ENCODE data around the gene ARHGAP18.

ARHGAP18 gene

DNA sequence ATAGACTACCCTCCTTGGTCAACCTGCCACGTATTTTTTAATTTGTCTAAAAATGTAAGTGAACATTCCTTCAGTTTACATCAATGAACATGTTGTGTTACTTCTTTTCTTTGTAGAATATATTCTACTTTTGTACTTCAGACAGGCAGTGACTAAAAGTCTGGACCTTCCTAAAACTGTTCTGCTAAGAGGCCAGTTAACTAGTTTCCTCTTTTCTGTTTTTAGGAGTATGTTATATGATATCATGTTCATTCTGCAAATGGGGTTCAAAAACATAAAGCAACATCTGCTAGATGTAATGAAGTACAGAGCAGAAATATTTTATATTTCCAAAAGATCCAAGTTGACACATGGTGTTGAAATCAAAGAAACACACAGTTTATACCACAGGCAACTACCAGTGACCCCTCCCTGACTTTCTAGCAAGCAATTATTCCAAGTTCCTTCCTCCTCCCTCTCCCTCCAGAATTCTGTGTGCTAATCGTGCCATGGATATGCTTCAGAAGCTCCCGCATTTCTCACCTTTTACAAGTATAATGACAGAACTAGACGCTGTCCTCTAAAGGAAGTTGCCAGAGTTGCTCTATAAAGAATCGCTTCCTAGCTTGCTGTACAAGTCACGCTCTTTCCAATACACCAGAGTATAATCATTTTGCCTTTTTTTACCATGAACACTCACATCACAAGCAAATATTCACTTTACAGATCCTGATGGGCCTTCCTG is 64.7 kb downstream of the ARHGAP18 start:
- TF ChIP-seq, protein P1, sequence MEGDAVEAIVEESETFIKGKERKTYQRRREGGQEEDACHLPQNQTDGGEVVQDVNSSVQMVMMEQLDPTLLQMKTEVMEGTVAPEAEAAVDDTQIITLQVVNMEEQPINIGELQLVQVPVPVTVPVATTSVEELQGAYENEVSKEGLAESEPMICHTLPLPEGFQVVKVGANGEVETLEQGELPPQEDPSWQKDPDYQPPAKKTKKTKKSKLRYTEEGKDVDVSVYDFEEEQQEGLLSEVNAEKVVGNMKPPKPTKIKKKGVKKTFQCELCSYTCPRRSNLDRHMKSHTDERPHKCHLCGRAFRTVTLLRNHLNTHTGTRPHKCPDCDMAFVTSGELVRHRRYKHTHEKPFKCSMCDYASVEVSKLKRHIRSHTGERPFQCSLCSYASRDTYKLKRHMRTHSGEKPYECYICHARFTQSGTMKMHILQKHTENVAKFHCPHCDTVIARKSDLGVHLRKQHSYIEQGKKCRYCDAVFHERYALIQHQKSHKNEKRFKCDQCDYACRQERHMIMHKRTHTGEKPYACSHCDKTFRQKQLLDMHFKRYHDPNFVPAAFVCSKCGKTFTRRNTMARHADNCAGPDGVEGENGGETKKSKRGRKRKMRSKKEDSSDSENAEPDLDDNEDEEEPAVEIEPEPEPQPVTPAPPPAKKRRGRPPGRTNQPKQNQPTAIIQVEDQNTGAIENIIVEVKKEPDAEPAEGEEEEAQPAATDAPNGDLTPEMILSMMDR (IDR thresholded peaks at IDR 0.05; ENCODE audit: borderline replicate concordance, insufficient read depth, low read depth, low read length) = no peak
- H3K4me3 ChIP-seq (ENCODE audit: low read depth, low read length) = no peak overlapping the region

DNA sequence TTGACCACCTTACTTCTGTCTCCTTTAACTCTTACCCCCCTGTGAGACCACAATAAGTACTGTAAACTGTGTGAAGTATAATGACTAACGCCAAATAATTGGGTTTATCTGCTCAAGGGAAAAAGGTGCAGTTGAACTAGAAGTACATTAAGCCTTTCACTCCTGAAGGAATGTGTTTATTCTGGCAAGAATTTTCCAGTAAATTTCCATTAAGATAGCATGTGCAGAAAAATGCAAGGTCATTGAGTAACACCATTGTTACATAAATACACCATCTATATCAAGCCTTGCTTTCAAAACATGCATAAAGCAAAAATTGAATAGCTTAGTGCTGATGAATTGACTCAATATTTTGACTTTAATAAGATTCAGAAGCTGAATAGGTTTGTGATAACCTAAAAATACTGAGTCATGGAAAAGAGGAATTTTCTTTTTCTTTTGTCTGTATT is 65.4 kb downstream of the ARHGAP18 start:
- TF ChIP-seq, protein P1 (IDR thresholded peaks at IDR 0.05; ENCODE audit: borderline replicate concordance, insufficient read depth, low read depth, low read length) = no peak
- H3K4me3 ChIP-seq (ENCODE audit: low read depth, low read length) = no peak overlapping the region

DNA sequence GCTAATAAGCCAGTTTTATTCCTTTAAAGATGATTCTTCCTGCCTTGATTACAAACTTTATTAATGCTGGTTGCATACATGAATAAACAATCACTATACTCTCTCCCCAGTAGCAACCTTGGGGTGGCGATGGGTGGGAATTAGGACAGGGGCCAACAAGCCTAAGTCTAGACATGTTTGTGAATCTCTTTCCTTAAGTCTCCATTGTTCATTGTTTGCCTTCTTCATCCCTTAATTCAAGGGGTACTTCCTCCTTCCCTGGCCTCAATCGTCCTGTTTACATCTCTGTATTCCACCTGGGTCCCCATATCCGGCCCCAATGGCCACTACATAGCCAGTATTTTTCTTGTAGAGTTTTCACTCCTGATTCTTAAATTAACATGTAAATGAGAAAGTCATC is 66.0 kb downstream of the ARHGAP18 start:
- TF ChIP-seq, protein P1 (IDR thresholded peaks at IDR 0.05; ENCODE audit: borderline replicate concordance, insufficient read depth, low read depth, low read length) = no peak
- H3K4me3 ChIP-seq (ENCODE audit: low read depth, low read length) = no peak overlapping the region

DNA sequence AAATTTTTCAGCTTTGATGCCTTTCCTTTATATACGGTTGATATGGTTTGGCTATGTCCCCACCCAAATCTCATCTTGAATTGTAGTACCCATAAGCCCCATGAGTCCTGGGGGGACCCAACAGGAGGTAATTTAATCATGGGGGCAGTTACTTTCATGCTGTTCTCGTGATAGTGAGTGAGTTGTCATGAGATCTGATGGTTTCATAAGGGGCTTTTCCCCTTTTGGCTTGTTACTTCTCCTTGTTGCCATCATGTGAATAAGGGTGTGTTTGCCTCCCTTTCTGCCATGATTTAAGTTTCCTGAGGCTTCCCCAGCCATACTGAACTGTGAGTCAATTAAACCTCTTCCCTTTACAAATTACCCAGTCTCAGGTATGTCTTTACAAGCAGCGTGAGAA is 66.8 kb downstream of the ARHGAP18 start:
- TF ChIP-seq, protein P1 (IDR thresholded peaks at IDR 0.05; ENCODE audit: borderline replicate concordance, insufficient read depth, low read depth, low read length) = no peak
- H3K4me3 ChIP-seq (ENCODE audit: low read depth, low read length) = no peak overlapping the region

DNA sequence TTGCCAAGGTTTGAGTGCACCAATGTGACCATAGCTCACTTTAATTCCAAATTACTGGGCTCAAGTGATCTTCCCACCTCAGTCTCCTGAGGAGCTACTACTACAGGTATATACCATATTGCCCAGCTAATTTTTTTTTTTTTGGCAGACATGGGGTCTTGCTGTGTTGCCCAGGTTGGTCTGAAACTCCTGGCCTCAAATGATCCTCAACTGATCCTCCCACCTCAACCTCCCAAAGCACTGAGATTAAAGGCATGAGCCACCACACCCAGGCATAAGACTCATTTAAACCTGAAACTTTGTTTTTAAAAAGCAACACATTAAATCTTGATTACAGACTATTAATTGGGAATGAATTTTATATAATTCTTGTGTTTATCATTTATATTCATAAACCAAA is 67.7 kb downstream of the ARHGAP18 start:
- H3K4me3 ChIP-seq (ENCODE audit: low read depth, low read length) = no peak overlapping the region
- TF ChIP-seq, protein P1 (IDR thresholded peaks at IDR 0.05; ENCODE audit: borderline replicate concordance, insufficient read depth, low read depth, low read length) = no peak

DNA sequence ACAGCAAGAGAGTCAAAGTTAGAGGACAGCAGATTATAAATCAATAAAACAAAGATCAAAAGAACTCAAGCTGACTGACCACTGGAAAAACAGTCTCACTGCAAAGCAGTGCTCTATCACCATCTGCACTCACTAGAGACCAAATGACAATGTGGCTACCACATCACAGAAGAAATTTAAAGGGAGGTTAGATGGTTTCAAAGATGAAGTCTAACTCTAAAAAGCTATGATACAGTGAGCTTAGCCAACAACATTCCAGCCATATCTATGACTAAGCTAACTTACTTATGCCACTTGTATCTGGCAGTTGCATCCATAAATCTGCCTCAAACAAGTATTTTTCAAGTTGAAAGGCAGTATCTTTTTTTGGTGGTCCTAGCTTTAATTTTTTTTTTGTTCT is 68.6 kb downstream of the ARHGAP18 start:
- no peak overlapping the region for H3K4me3 ChIP-seq (ENCODE audit: low read depth, low read length)
- TF ChIP-seq, protein P1 (IDR thresholded peaks at IDR 0.05; ENCODE audit: borderline replicate concordance, insufficient read depth, low read depth, low read length) = no peak

DNA sequence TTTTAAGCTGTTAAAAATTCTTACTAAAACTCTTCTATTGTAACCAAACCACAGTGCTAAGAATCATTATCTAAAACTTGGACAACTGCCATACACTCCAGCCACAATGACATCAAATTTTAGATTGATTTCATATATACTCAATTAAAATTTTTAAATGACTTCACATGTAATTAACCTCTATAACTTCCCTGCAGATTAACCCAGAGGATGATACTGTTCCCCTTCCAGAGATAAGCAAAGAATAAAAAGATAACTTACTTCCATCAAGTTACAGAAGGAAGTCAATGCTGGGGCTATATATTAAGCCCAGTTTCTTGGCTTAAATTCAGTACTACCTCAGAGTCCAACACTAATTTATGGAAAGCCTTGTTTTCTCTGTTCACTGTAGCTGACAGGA is 71.3 kb downstream of the ARHGAP18 start:
- TF ChIP-seq, protein P1 (IDR thresholded peaks at IDR 0.05; ENCODE audit: borderline replicate concordance, insufficient read depth, low read depth, low read length) = no peak

More for the DNA sequence above, 71.3 kb downstream of the ARHGAP18 start:
- H3K4me3 ChIP-seq (ENCODE audit: low read depth, low read length) = no peak overlapping the region
